Neuron (in vitro differentiated cells): ENCODE data around the gene SPPL2C.

Experiments
- H2AFZ ChIP-seq: one replicate; pipeline ENCODE4 v1.6.1; 2013; ENCODE audit warnings: low read depth, mild to moderate bottlenecking, inconsistent platforms, low read length, moderate library complexity
- H3K27me3 ChIP-seq: one replicate; pipeline ENCODE4 v1.6.1; 2013; ENCODE audit warnings: low read length; ENCODE audit not compliant: insufficient read depth
- H3K36me3 ChIP-seq: one replicate; pipeline ENCODE4 v1.6.1; 2013; ENCODE audit warnings: low read length; ENCODE audit not compliant: insufficient read depth
- H3K4me1 ChIP-seq: one replicate; pipeline ENCODE4 v1.6.1; 2013; ENCODE audit warnings: low read length; ENCODE audit not compliant: insufficient read depth
- H3K4me3 ChIP-seq: 2 replicates; pipeline ENCODE4 v1.5.1; 2013; ENCODE audit warnings: mild to moderate bottlenecking, low read length, moderate library complexity
- H3K9me3 ChIP-seq: one replicate; pipeline ENCODE4 v1.6.1; 2013; ENCODE audit warnings: low read length

The SPPL2C gene

DNA sequence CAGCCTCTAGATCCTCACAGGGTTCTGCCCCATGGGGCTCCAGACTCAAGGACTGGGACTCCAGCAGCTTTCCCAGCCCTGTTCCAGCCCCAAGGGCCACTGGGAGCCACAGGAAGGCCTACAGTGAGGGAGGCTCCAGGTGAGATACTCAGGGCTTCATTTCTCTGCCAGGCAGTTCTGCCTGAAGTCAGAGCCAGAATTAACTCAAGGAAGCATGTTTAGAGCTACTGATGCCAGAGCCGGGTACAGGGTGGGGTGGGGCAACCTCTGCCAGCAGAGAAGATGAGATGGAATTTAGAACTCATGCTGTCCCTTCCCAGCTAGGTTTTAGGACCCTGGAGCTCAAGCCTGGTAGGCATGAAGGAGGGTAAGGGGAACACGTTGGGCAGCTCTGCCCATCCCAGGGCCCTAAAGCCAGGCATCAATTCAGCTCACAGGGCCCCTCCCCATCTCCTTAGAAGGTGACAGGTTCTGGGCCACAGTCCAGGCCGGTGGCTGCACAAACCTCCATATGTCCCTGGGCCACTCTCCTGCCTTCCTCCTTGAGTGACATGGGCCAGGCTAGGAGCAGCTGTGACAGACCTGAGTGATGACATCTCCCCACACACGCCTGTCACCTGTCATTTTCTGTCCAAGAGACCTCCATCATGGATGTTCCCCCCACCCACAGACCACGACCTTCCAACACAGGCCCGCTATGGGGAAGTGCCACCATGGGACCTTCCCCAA, 24.5 kb upstream of the SPPL2C start:
- Histone ChIP-seq H3K4me3 (no peak overlapping the region), H2AFZ (no peak overlapping the region), H3K4me1 (no peaks in the 10 kb centered on the region), H3K36me3 (no peaks in the 10 kb centered on the region), H3K27me3 (peaks cover 14% of the 10 kb centered on the region), H3K9me3 (no peaks in the 10 kb centered on the region)

DNA sequence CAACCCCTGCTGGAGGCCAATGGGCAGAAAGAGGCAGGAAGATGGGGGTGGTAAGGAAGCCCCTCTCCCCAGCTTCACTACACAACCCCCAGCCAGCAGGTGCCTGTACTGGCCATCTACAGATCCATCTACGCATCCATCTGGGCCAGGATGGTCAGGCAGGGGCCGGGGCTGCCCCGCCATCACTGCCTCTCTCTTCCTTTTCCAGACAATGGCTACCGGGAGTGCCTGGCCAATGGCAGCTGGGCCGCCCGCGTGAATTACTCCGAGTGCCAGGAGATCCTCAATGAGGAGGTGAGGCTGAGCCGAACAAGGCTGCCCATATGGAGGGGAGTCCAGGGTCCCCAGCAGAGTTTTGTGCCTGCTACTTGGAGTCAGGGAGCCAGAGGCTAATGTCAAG, 23.5 kb upstream of the SPPL2C start:
- Histone ChIP-seq H3K4me1 (no peaks in the 10 kb centered on the region), H3K9me3 (no peaks in the 10 kb centered on the region), H3K36me3 (no peaks in the 10 kb centered on the region), H3K4me3 (no peak overlapping the region), H3K27me3 (peaks cover 22% of the 10 kb centered on the region), H2AFZ (no peak overlapping the region)

DNA sequence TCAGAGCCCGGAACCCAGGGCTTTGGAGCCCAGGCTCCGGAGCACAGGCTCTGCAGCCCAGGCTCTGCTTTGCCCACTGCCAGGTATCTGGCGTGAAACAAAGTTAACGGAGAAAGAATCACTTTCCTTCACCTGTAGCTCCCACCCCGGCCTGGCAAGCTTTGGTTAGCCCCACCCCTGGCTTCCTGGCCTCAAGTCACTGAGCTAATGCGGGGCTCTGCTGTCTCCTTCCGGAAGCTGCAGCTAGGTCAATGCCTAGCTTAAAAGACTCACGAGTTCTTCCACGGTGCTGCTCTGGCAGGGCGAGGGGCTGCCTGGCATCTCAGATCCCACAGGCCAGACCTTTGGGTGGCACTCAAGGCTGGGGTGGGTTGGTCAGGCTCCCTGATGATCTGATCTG, 21.1 kb upstream of the SPPL2C start:
- Histone ChIP-seq H2AFZ (no peak overlapping the region), H3K4me1 (no peaks in the 10 kb centered on the region), H3K36me3 (no peaks in the 10 kb centered on the region), H3K9me3 (no peaks in the 10 kb centered on the region), H3K4me3 (no peak overlapping the region), H3K27me3 (peaks cover 44% of the 10 kb centered on the region)

DNA sequence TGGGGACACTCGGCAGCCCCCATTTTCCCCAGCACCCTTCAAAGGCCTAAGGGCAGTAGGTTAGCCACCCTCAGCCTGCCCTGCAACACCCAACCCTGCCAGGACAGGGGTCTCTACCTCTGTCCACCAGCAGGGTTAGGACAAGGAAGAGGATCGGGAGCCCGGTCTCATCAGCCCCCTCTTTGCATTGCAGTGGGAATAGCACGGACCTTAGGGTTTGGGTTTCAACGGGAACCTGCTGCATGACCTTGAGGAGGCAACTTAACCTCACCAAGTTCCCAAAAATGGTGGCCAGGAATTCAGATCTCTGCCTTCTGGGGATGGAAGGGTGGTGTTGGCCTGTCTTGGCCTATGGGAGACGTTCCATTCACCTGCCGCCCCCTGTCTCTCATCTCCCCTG, 20.2 kb upstream of the SPPL2C start:
- no peak overlapping the region for H2AFZ ChIP-seq
- no peaks in the 10 kb centered on the region for H3K36me3 ChIP-seq

DNA sequence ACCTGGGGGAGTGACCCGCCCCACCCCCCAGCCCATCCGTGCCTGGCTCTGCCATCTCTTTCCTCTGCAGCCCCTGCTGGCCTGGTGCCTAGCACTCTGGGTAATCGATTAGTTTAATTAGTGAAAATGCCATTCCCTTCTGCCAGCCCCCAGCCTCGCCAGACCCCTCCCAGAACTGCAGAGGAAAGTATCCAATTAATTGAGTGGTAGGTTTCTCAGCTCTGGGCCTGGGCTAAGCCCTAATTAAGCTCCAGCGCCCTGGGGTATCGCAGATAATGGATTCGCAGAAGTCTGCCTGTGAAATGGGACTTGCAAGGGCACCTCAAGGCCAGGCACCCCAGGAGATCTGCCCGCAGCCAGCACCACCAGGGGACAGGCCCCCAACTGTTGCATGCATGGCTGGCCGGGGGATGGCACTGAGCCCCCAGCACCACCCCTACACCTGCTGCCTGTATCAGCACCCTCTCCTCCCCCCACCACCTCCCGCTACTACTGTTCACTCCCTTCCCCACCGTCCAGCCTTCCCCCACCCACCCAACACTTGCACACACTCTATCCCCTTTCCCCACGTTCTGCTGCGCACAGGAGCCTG, 19.7 kb upstream of the SPPL2C start:
- H3K27me3 ChIP-seq = peaks cover 52% of the 10 kb centered on the region
- no peaks in the 10 kb centered on the region for H3K36me3 ChIP-seq
- H3K4me1 ChIP-seq = no peaks in the 10 kb centered on the region
- H2AFZ ChIP-seq = no peak overlapping the region
- no peak overlapping the region for H3K4me3 ChIP-seq
- H3K9me3 ChIP-seq = no peaks in the 10 kb centered on the region

More for the DNA sequence above, 20.2 kb upstream of the SPPL2C start:
- Histone ChIP-seq H3K4me3 (no peak overlapping the region), H3K27me3 (peaks cover 47% of the 10 kb centered on the region), H3K9me3 (no peaks in the 10 kb centered on the region), H3K4me1 (no peaks in the 10 kb centered on the region)

DNA sequence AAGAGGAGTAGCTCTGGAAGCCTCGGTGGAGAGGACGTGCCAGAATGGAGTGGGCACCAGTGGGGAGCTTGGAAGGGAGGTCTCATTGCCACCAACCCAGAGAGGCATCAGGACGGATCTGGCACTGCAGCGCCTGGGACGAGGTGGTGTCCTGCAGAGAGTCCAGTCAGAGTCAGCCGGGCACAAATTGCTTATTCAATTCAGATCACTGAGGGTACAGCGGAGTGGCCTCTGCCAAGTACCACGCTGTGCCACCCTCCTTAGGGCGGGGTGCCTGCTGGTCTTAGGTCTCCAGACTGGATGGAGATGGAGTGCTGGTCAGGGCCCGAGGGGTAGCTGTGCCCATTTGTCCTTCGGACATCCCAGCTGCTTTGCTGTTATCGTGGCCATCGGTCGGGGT, 18.9 kb upstream of the SPPL2C start:
- no peak overlapping the region for H2AFZ ChIP-seq
- peaks cover 54% of the 10 kb centered on the region for H3K27me3 ChIP-seq
- H3K4me3 ChIP-seq = no peak overlapping the region
- H3K4me1 ChIP-seq = no peaks in the 10 kb centered on the region
- no peaks in the 10 kb centered on the region for H3K9me3 ChIP-seq
- H3K36me3 ChIP-seq = no peaks in the 10 kb centered on the region

DNA sequence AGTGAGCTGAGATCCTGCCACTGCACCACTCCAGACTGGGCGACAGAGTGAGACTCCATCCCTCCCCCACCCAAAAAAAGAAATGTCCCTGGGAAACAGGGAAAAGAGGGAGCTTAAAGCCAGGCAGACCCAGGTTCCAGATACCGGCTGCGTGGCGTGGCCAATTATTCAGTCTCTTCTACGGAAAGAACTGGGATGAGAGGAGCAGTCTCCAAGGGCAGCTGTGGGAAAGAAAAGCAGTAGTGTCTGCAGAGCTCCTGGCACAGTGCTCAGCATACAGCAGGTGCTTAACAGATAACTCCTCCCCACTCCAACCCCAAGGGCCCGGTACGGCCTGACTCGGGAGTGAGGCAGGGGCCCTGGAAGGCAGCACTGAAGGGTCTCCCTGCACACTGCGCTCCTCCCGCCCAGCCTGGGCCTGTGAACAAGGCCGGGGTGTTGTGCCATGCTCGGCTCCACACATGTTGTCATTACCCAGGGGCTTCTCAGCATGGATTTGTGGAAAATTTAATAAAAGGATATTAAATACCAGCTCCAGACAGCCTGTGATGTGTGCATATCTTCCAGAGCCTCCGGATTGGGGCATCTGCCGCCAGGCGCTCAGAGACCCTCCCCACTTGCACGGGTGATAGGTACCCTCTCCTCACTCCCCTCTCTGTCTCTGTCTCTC, 17.6 kb upstream of the SPPL2C start:
- Histone ChIP-seq H3K27me3 (peaks cover 48% of the 10 kb centered on the region), H3K4me1 (no peaks in the 10 kb centered on the region), H3K36me3 (no peaks in the 10 kb centered on the region), H3K9me3 (no peaks in the 10 kb centered on the region), H3K4me3 (no peak overlapping the region), H2AFZ (no peak overlapping the region)

DNA sequence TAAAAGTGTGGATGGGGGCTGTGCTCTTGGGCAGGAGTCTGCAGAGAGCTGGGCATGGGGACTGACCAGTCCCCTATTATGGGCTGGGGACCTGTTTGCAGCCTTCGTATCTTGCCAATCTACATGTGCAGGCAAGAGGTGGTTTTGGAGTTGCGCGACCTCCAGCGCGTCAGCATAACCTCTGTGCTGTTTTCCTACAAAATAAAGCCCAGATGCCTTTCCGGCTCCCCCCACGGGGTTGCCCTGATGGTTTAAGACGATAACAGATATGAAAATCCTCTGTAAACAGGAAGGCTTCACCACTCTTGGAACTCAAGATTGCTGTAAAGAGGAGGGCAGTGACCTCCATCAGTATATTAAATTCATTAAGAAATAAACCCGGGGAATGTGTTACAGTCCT, 16.5 kb upstream of the SPPL2C start:
- Histone ChIP-seq H3K4me3 (no peak overlapping the region), H3K36me3 (no peaks in the 10 kb centered on the region), H3K4me1 (no peaks in the 10 kb centered on the region), H3K9me3 (no peaks in the 10 kb centered on the region), H3K27me3 (peaks cover 55% of the 10 kb centered on the region), H2AFZ (no peak overlapping the region)

DNA sequence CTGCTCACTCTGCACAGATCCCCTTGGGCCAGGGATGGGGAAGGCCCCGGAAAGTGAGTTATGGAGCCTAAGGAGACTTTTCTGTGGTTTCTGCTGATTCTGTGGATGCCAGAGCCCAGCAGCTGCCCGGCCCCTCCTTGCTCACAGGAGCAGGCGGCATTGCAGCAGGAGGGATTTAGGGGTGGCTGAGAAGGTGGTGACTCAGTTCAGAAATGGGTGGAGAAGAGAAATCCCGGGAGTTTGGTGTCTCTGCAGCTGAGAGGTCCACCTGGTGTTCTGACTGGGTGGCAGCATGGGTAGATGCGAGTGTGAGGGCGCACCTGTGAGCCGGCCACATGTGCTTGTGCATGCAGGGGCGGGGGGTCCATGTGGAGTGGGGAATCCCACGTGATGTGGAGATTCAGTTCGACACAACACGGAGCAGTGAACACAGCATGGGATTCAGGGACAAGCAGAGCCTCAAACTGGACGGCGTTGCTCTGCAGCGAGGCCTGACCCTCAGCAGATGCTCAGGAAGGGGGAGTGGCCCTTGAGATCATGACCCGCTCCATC, 16.0 kb upstream of the SPPL2C start:
- Histone ChIP-seq H3K9me3 (no peaks in the 10 kb centered on the region), H3K27me3 (peaks cover 54% of the 10 kb centered on the region), H3K4me1 (no peaks in the 10 kb centered on the region), H2AFZ (no peak overlapping the region), H3K36me3 (no peaks in the 10 kb centered on the region), H3K4me3 (no peak overlapping the region)

DNA sequence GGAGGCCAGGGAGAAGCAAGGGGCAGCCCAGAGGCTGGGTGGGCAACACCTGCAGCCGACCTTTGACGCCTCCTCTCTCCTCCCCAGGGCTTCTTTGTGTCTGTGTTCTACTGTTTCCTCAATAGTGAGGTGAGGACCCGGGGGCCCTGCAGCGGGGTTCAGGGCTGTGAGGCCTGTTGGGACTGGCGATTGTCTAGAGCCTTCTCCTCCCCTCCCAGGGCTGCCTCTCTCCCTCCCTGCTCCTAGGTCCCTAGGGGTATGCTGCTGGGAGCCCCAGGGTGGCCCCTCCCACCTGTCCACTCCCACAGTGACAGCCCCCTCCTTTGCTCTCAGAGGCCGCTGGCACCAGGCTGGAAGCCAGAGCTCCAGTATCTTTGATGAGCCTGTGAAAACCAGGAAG, 10.8 kb upstream of the SPPL2C start:
- Histone ChIP-seq H3K36me3 (no peaks in the 10 kb centered on the region), H3K27me3 (peaks cover 55% of the 10 kb centered on the region), H2AFZ (no peak overlapping the region), H3K9me3 (no peaks in the 10 kb centered on the region), H3K4me3 (no peak overlapping the region), H3K4me1 (no peaks in the 10 kb centered on the region)

DNA sequence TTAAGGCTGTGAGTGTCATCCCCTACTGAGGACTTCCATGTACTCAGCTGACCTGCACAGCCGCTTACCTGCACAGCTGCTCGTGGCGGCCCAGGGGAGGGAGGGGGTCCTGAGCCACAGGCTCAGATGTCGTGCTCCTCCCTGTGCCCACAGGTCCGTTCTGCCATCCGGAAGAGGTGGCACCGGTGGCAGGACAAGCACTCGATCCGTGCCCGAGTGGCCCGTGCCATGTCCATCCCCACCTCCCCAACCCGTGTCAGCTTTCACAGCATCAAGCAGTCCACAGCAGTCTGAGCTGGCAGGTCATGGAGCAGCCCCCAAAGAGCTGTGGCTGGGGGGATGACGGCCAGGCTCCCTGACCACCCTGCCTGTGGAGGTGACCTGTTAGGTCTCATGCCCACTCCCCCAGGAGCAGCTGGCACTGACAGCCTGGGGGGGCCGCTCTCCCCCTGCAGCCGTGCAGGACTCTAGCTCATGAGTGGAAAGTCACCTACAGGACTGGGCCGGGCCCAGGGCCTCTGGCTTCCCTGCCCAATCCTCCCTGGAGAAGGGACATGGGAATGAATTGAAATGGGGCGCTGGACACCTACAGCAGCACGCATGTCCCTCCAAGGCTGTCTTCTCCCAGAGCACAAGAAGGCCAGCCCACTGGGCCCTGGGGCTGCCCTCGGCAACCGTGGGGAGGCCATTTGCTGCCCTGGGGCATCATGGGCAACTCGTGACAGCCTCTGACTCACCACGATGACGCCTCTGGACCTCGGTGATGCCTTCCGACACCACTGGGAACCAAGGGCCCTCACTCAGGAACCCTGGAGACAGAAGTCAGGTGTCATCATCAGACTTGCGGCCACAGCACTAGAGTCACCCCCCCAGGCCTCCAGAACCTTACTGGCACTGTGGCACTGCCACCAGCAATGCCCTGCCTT, 9.9 kb upstream of the SPPL2C start:
- H3K27me3 ChIP-seq = peaks cover 53% of the 10 kb centered on the region

DNA sequence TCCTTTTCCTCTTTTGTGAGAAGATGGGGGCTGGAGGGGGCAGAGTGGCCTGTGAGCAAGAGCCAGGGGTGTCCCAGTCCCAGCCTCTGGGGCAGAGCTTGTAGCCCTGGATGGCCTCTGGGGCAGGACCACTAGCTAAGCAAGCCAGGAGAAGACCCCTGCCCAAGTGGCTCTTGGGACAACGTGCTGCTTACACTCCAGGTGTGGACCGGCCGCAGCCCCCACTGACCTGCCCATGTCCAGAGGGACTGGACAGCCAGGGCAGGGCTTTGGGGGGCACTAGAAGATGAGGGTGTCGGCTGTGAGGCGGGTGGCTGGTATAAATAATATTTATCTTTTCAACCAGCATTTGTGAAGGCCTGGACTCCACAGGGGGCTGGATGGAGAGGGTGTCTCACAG, 9.2 kb upstream of the SPPL2C start:
- Histone ChIP-seq H3K4me3 (no peak overlapping the region), H3K9me3 (no peaks in the 10 kb centered on the region), H3K27me3 (peaks cover 46% of the 10 kb centered on the region), H3K36me3 (no peaks in the 10 kb centered on the region), H2AFZ (no peak overlapping the region), H3K4me1 (no peaks in the 10 kb centered on the region)

More for the DNA sequence above, 9.9 kb upstream of the SPPL2C start:
- Histone ChIP-seq H3K9me3 (no peaks in the 10 kb centered on the region), H3K36me3 (no peaks in the 10 kb centered on the region), H3K4me1 (no peaks in the 10 kb centered on the region), H2AFZ (no peak overlapping the region), H3K4me3 (no peak overlapping the region)
